ENCODE data around the gene FSTL4. TPM values are rescaled to one million over a fixed set of nuclear protein-coding genes. Genes with fewer than 3 reads are reported as not detected.

FSTL4 gene
- total and polyA plus RNA-seq, 2 donors from 2014 or later, result 0.09 to 4.0 TPM

DNA sequence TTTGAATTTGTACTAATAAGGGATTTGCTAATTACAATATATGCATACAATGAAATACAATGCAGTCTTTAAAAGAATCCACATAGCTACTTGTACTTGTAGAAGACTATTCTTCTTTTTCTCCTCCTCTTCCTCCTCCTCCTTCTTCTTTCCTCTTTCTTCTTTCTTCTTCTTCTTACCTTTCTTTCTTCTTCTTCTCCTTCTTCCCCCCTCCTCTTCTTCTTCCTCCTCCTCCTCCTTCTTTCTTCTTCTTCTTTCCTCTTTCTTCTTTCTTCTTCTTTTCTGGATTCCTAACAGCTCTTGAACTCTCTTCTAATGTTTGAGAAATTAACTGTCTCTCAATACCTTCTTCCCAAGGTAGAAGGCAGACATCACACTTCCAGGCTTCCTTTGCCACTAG is 29.3 kb upstream of the FSTL4 start:
- no peak for FAIRE-seq
- Histone ChIP-seq H3K4me3 (ENCODE audit: low read length in 3 of 3) (no peak overlapping the region), H3K36me3 (ENCODE audit: control insufficient read depth in 2 of 3, insufficient read depth in 3 of 3, low read length in 3 of 3) (no peaks in the 10 kb centered on the region), H3K27me3 (ENCODE audit: control insufficient read depth, insufficient read depth, low read length) (no peaks in the 10 kb centered on the region), H3K4me1 (ENCODE audit: control insufficient read depth in 2 of 3, insufficient read depth in 2 of 3, low read depth in 1 of 3, low read length in 3 of 3) (no peaks in the 10 kb centered on the region), H3K9me3 (ENCODE audit: control insufficient read depth in 2 of 3, insufficient read depth in 1 of 3, low read length in 3 of 3) (no peaks in the 10 kb centered on the region), H3K9ac (ENCODE audit: low read length in 3 of 3) (no peak overlapping the region), H3K27ac (ENCODE audit: low read depth in 2 of 2, low read length in 2 of 2) (no peak overlapping the region)
- DNase-seq, result no peak
- intact Hi-C loops (cut with DNase I), result no loop called here
- TF ChIP-seq, protein P1, sequence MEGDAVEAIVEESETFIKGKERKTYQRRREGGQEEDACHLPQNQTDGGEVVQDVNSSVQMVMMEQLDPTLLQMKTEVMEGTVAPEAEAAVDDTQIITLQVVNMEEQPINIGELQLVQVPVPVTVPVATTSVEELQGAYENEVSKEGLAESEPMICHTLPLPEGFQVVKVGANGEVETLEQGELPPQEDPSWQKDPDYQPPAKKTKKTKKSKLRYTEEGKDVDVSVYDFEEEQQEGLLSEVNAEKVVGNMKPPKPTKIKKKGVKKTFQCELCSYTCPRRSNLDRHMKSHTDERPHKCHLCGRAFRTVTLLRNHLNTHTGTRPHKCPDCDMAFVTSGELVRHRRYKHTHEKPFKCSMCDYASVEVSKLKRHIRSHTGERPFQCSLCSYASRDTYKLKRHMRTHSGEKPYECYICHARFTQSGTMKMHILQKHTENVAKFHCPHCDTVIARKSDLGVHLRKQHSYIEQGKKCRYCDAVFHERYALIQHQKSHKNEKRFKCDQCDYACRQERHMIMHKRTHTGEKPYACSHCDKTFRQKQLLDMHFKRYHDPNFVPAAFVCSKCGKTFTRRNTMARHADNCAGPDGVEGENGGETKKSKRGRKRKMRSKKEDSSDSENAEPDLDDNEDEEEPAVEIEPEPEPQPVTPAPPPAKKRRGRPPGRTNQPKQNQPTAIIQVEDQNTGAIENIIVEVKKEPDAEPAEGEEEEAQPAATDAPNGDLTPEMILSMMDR (IDR thresholded peaks at IDR 0.05; ENCODE audit: borderline replicate concordance, extremely low read depth, insufficient read depth), result no peak

DNA sequence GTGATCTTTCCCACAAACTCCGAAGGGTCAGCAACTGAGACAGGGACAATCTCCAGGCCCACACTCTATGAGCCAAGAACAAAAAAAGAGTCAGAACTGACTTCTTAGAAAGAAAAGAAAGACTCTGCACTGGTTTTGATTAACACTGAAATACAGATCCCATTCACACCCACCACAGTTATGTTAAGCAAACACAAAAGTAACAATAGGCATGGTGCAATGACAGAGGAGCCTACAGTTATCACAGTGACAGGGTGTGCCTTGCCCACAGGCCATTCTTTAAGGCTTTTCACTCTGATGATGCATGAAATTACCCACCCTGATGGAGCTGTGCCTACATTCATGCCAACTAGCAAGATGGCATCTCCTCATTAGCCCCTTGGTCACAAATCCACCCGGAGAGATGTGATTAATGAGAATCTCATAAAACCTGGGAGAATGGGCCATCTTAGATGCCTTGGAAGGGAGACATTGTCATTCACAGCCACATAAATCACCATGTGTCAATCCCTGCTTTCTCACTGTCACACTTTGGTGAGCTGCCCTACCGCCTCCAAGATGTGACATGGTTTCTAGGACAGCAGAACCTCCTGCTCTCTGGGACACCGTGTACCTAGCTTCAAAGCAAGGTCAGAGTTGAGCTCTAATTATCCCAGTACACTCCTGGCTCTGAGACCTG is 27.6 kb upstream of the FSTL4 start:
- intact Hi-C loops (cut with DNase I), result no loop called here
- Histone ChIP-seq H3K4me1 (ENCODE audit: control insufficient read depth in 2 of 3, insufficient read depth in 2 of 3, low read depth in 1 of 3, low read length in 3 of 3) (no peaks in the 10 kb centered on the region), H3K36me3 (ENCODE audit: control insufficient read depth in 2 of 3, insufficient read depth in 3 of 3, low read length in 3 of 3) (no peaks in the 10 kb centered on the region), H3K4me3 (ENCODE audit: low read length in 3 of 3) (no peak overlapping the region), H3K27ac (ENCODE audit: low read depth in 2 of 2, low read length in 2 of 2) (no peak overlapping the region), H3K27me3 (ENCODE audit: control insufficient read depth, insufficient read depth, low read length) (no peaks in the 10 kb centered on the region), H3K9ac (ENCODE audit: low read length in 3 of 3) (no peak overlapping the region), H3K9me3 (ENCODE audit: control insufficient read depth in 2 of 3, insufficient read depth in 1 of 3, low read length in 3 of 3) (no peaks in the 10 kb centered on the region)
- no peak for DNase-seq
- FAIRE-seq, result no peak
- TF ChIP-seq, protein P1 (IDR thresholded peaks at IDR 0.05; ENCODE audit: borderline replicate concordance, extremely low read depth, insufficient read depth), result no peak

DNA sequence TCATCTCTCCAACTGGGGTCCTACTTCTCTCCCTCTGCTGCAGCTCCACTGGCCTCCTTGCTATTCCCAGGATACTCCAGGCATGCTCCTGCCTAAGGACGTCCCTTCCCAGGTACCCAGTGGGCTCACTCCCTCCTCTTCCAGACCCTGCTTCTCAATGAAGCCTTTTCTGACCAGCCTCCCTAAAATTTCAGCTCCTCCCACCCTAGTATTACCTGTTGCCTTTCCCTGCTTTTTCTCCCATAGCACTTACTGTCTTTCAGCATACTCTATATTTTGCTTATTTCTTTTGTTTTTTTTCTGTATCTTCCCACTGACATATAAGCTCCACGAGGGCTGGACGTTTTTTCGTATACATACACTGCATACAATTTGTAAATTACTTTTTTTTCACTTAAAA is 26.1 kb upstream of the FSTL4 start:
- FAIRE-seq (no peak), DNase-seq (no peak)
- Histone ChIP-seq H3K4me1 (ENCODE audit: control insufficient read depth in 2 of 3, insufficient read depth in 2 of 3, low read depth in 1 of 3, low read length in 3 of 3) (no peaks in the 10 kb centered on the region), H3K36me3 (ENCODE audit: control insufficient read depth in 2 of 3, insufficient read depth in 3 of 3, low read length in 3 of 3) (no peaks in the 10 kb centered on the region), H3K27ac (ENCODE audit: low read depth in 2 of 2, low read length in 2 of 2) (no peak overlapping the region), H3K27me3 (ENCODE audit: control insufficient read depth, insufficient read depth, low read length) (no peaks in the 10 kb centered on the region), H3K9ac (ENCODE audit: low read length in 3 of 3) (no peak overlapping the region), H3K9me3 (ENCODE audit: control insufficient read depth in 2 of 3, insufficient read depth in 1 of 3, low read length in 3 of 3) (peaks cover 0 to 3% (median 0%) of the 10 kb centered on the region in 3 donors), H3K4me3 (ENCODE audit: low read length in 3 of 3) (no peak overlapping the region)
- intact Hi-C loops (cut with DNase I), result no loop called here
- TF ChIP-seq, protein P1 (IDR thresholded peaks at IDR 0.05; ENCODE audit: borderline replicate concordance, extremely low read depth, insufficient read depth), result no peak

DNA sequence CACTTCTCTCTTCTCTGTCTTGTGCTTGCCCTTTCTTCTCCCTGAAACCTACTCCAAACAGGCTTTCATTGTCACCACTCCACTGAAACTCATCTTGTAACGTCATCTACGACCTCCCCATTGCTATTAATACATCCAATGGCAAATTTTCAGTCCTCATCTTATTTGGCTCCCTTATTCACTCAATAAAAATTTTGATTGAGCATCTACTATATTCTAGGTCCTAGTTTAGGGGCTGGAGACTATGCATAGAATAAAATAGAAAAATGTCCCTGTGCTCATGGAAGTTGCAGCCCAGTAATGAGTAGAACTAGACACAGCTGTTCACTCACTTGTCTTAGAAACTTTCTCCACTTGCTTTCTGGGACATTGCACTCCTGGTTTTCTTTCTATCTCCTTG is 24.9 kb upstream of the FSTL4 start:
- no peak overlapping the region for H3K4me3 ChIP-seq (ENCODE audit: low read length in 3 of 3)
- H3K36me3 ChIP-seq (ENCODE audit: control insufficient read depth in 2 of 3, insufficient read depth in 3 of 3, low read length in 3 of 3), result no peaks in the 10 kb centered on the region
- no peaks in the 10 kb centered on the region for H3K4me1 ChIP-seq (ENCODE audit: control insufficient read depth in 2 of 3, insufficient read depth in 2 of 3, low read depth in 1 of 3, low read length in 3 of 3)
- FAIRE-seq (no peak), DNase-seq (no peak)
- H3K9me3 ChIP-seq (ENCODE audit: control insufficient read depth in 2 of 3, insufficient read depth in 1 of 3, low read length in 3 of 3), result peaks cover 0 to 3% (median 0%) of the 10 kb centered on the region in 3 donors
- intact Hi-C loops (cut with DNase I), result no loop called here
- no peak overlapping the region for H3K9ac ChIP-seq (ENCODE audit: low read length in 3 of 3)
- H3K27ac ChIP-seq (ENCODE audit: low read depth in 2 of 2, low read length in 2 of 2), result no peak overlapping the region
- TF ChIP-seq, protein P1 (IDR thresholded peaks at IDR 0.05; ENCODE audit: borderline replicate concordance, extremely low read depth, insufficient read depth), result no peak
- no peaks in the 10 kb centered on the region for H3K27me3 ChIP-seq (ENCODE audit: control insufficient read depth, insufficient read depth, low read length)
